Measurements from ENCODE around the gene CFAP99.

DNA sequence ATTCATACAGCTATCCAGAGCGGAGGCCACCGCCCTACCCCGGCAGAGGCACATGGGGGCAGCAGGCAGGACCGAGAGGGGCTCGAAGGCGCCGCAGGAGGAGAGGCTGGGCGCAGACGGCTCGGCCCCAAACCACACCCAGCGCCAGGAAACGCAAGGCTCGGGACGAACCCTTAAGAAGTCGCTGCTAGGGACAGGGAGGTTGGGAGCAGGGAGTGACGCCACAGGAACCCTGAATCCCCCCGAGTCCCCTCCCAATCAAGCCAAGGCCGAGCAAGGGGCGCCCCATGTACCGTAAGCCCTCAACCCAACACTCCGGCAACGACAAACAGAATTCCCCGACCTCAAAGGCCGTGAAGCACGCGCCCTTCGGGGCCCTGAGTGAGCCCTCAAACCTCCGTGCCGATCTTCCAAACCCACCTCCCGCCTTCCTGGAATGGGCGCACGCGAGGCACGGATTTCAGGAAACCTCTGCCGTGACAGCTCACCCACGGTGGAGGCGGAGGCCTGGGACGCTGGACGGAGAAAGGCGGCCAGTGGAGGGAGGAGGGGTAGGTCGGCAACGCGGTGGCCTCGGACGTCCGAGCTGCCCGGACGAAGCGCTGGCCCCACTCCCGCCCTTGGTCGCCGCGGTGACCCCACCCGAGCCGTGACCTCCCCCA lies 2.1 kb upstream of the CFAP99 start:
- TF ChIP-seq, protein P1, sequence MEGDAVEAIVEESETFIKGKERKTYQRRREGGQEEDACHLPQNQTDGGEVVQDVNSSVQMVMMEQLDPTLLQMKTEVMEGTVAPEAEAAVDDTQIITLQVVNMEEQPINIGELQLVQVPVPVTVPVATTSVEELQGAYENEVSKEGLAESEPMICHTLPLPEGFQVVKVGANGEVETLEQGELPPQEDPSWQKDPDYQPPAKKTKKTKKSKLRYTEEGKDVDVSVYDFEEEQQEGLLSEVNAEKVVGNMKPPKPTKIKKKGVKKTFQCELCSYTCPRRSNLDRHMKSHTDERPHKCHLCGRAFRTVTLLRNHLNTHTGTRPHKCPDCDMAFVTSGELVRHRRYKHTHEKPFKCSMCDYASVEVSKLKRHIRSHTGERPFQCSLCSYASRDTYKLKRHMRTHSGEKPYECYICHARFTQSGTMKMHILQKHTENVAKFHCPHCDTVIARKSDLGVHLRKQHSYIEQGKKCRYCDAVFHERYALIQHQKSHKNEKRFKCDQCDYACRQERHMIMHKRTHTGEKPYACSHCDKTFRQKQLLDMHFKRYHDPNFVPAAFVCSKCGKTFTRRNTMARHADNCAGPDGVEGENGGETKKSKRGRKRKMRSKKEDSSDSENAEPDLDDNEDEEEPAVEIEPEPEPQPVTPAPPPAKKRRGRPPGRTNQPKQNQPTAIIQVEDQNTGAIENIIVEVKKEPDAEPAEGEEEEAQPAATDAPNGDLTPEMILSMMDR (IDR thresholded peaks at IDR 0.05; ENCODE audit: low read depth, low read length, poor library complexity, severe bottlenecking) = no peak
- TF ChIP-seq EZH2phosphoT487 (IDR thresholded peaks at IDR 0.05; ENCODE audit: borderline replicate concordance, low read length) = 0 out of 2 replicates have a peak, but pooled peaks have one; percentile 19
